Measurements from ENCODE around the gene RPIA.

The RPIA gene

DNA sequence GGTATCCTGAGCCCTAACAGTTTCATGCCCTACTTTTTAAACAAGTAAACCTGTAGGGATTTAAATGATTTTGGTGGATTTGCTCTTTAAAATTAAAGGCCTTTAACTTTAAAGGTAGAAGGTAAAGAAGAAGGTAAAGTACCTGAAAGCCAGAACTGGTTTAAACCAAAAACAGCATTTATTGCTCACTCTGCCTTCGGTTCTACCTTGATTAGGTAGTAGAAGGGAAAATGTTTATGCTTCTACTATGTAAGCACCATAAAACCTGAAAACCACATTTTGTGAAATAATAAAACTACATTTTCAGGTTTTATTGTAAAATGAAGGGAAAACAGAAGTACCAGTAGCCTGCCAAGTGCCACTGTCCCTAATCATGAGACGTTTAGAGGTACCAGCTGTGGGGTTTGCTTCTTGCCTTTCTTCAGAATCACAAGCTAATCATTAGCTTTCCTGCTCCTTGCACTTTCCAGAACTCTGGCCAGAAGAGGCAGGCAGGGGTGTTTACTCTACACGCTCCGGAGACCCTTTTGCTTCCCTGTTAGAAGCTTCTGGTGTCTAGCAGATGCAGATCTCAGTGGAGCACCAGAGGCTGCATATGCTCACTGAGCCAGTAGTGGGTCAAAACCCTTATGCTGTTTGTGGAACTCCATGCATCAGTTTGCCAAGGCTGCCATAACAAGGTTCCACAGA lies 33.3 kb downstream of the RPIA start:
- no peak overlapping the region for H3K4me3 ChIP-seq (ENCODE audit: control insufficient read depth, low read depth, low read length)
- DNase-seq (ENCODE audit: low read depth) = no peak
- TF ChIP-seq, protein P1, sequence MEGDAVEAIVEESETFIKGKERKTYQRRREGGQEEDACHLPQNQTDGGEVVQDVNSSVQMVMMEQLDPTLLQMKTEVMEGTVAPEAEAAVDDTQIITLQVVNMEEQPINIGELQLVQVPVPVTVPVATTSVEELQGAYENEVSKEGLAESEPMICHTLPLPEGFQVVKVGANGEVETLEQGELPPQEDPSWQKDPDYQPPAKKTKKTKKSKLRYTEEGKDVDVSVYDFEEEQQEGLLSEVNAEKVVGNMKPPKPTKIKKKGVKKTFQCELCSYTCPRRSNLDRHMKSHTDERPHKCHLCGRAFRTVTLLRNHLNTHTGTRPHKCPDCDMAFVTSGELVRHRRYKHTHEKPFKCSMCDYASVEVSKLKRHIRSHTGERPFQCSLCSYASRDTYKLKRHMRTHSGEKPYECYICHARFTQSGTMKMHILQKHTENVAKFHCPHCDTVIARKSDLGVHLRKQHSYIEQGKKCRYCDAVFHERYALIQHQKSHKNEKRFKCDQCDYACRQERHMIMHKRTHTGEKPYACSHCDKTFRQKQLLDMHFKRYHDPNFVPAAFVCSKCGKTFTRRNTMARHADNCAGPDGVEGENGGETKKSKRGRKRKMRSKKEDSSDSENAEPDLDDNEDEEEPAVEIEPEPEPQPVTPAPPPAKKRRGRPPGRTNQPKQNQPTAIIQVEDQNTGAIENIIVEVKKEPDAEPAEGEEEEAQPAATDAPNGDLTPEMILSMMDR (IDR thresholded peaks at IDR 0.05; ENCODE audit: control insufficient read depth, insufficient read depth, low read depth, low read length, missing control alignments) = no peak

DNA sequence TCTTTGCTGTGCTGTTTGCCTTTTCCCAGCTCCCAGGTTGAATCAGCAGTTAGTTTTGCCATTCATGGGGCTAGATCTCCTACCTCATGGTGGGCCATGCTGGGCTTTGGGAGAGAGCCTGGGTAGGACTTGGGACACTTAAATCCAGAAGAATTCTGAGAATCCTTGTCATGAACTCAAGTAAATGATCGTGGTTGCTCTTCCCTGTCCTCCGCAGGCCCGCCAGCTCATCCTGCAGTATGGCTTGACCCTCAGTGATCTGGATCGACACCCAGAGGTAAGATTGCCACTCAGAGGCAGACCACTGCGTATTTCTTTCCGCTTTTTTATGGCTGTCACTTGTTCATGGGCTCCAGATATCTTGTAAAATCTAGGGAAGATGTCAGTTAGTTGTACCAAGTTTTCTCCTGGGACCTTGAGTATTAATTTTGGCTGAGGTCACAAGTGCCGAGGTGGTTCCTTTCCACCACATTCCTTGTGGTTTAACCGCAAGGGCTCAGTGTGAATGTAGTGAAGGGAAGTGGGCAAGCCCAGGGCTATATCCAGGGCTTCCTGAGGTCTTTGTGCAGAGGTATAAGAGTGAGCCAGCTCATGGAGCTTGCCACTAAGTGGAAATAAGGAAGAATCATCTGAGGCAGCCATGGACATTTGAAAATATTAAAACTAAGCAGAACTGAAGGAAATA lies 37.7 kb downstream of the RPIA start:
- no peak for DNase-seq (ENCODE audit: low read depth)
- TF ChIP-seq, protein P1 (IDR thresholded peaks at IDR 0.05; ENCODE audit: control insufficient read depth, insufficient read depth, low read depth, low read length, missing control alignments) = no peak
- H3K4me3 ChIP-seq (ENCODE audit: control insufficient read depth, low read depth, low read length) = no peak overlapping the region

DNA sequence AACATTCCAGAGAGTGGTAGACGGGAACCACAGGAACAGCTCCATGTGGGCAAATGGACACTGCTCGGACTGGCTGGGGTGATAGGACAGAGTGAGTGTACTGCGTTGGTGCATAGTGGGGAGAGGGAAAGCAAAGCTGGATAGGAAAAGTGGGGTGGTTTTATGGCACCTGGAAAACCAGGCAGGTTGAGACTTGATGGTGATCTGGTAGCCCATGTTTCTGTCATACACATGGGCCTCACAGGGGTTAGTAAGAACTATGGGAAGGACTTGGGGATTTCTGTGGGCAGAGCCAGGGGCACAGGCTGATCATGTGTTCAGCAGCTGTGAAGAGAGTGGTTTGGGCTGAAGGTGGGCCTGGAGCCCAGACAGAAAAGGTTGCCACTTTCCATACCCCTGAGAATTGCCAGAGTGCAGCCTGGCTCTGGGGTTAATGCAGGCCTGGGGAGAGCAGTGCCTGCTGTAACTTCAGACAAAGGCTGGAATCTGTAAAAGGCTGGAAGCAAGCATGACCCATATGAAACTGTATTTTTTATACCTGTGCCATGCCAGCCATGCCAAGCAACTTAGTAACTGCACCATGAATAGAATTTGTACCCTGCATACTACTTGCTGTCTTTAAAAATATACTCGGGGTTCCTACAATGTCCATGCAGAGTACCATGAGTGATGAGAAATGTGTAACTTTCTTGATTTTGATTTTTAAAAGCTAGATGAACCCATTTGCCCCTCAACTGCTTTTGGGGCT lies 41.9 kb downstream of the RPIA start:
- TF ChIP-seq, protein P1 (IDR thresholded peaks at IDR 0.05; ENCODE audit: control insufficient read depth, insufficient read depth, low read depth, low read length, missing control alignments) = no peak
- H3K4me3 ChIP-seq (ENCODE audit: control insufficient read depth, low read depth, low read length) = no peak overlapping the region
- no peak for DNase-seq (ENCODE audit: low read depth)

DNA sequence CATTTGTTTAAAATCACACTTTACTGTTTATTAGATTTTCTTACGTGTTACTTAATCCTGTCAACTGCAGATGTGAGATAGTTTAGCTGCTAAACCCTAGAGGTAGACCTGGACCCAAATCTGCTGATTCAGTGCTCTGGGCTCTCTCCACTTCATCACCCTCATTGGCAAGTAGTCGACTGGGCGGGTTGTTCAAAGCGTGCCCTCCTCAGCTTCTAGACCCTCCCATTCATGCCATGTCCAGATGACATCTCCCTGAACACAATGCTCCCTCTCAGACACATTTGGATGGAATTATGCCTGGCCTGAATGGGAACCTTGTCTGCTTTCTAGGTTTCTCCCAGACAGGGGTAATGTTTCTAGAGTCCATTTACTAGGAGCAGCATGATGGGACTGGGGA lies 43.7 kb downstream of the RPIA start:
- DNase-seq (ENCODE audit: low read depth) = no peak
- no peak overlapping the region for H3K4me3 ChIP-seq (ENCODE audit: control insufficient read depth, low read depth, low read length)
- TF ChIP-seq, protein P1 (IDR thresholded peaks at IDR 0.05; ENCODE audit: control insufficient read depth, insufficient read depth, low read depth, low read length, missing control alignments) = no peak

DNA sequence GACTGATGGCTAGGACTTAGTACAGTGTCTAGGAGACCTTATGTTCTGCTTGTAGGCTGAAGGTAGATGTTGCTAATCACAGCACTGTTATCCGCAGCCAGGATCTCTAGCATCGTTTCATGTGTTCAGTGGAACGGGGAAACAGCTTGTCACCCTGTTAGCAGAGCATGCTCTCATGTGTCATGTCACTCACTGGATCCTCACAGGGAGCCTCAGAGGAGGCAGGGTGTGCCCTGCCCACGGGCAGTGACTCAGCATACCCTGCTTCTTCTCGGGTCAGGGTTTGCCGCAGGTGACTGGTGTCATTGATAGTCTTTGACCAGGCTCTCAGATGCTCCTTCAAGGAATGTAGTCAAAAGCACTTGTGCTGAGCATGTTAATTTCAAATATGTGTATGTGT lies 44.4 kb downstream of the RPIA start:
- no peak for DNase-seq (ENCODE audit: low read depth)
- no peak overlapping the region for H3K4me3 ChIP-seq (ENCODE audit: control insufficient read depth, low read depth, low read length)
- TF ChIP-seq, protein P1 (IDR thresholded peaks at IDR 0.05; ENCODE audit: control insufficient read depth, insufficient read depth, low read depth, low read length, missing control alignments) = no peak

DNA sequence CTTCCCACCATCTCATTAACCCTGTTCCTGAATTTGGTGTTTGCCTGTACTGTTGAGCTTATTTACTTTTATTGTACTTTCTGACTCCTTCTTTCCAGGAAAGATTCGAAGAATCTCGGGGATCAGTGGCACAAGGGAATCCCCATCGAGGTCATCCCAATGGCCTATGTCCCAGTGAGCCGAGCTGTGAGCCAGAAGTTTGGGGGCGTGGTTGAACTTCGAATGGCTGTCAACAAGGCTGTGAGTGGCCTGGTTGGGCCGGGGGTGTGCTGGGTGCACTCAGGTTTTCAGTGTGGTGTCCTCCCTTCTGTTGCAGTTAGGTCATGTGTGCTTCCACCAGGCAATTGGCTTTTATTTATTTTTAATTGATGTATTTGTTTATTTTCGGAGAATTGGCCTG lies 45.0 kb downstream of the RPIA start:
- TF ChIP-seq, protein P1 (IDR thresholded peaks at IDR 0.05; ENCODE audit: control insufficient read depth, insufficient read depth, low read depth, low read length, missing control alignments) = no peak
- no peak for DNase-seq (ENCODE audit: low read depth)

More for the DNA sequence above, 45.0 kb downstream of the RPIA start:
- no peak overlapping the region for H3K4me3 ChIP-seq (ENCODE audit: control insufficient read depth, low read depth, low read length)
